HL-60 (cell line): ENCODE data around the gene FRAS1.
"Not testable (repeated sequence)": the region's sequence is repeated elsewhere in the genome, so short reads cannot be mapped to it uniquely, and the experiment has no call there.

ENCODE experiments used
- DNase-seq, 2 experiments: peaks; one replicate each; pipeline ENCODE4 v3.0.0-alpha.2; 2010 to 2020; ENCODE audit warnings: low read depth in 1 of 2, low spot score in 1 of 2
- H3K27ac ChIP-seq: fragments of 250-450 bp; sonication (Bioruptor Pico); replicated peaks from 2 replicates; pipeline ENCODE4 v1.5.1; 2020; ENCODE audit warnings: mild to moderate bottlenecking, moderate library complexity
- H3K27me3 ChIP-seq: fragments of 250-450 bp; sonication (Bioruptor Pico); 2 replicates; pipeline ENCODE4 v1.5.1; 2021; ENCODE audit warnings: mild to moderate bottlenecking, moderate library complexity; ENCODE audit not compliant: insufficient read depth, poor library complexity, severe bottlenecking
- H3K4me3 ChIP-seq: replicated peaks from 2 replicates; pipeline ENCODE4 v1.5.1; 2011; ENCODE audit warnings: mild to moderate bottlenecking, control low read depth, low read length; ENCODE audit not compliant: insufficient read depth
- GABPA ChIP-seq: IDR thresholded peaks from 2 replicates; pipeline ENCODE4 v1.6.1; 2012; ENCODE audit warnings: low read depth
- POLR2AphosphoS5 ChIP-seq: IDR thresholded peaks from 2 replicates; pipeline ENCODE4 v1.6.1; 2012; ENCODE audit warnings: low read depth
- SPI1 ChIP-seq: IDR thresholded peaks from 2 replicates; pipeline ENCODE4 v1.6.1; 2012; ENCODE audit warnings: low read depth, mild to moderate bottlenecking, borderline replicate concordance
- TF ChIP-seq, protein P1 (sequence below): IDR thresholded peaks from 2 replicates; pipeline ENCODE4 v1.6.1; 2012; ENCODE audit warnings: low read depth; ENCODE audit not compliant: insufficient replicate concordance
- TF ChIP-seq, protein P2 (sequence below): IDR thresholded peaks from one replicate; pipeline ENCODE4 v1.5.1; 2011; ENCODE audit warnings: low read length, control low read depth, inconsistent platforms; ENCODE audit not compliant: insufficient read depth

Gene FRAS1

DNA sequence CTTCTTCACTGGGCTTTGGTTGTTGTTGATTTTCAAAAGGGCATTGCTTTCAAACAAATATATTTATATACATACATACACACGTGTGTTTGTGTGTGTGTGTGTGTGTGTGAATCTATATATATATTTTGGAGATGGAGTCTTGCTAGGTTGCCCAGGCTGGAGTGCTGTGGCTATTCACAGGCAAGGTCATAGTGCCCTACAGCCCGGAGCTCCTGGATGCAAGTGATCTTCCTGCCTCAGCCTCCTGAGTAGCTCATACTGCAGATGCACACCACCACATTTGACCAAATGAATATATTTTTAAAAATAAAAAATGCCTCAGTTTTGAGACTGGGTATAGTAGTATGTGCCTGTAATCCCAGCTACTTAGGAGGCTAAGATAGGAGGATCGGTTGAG lies 34.4 kb downstream of the FRAS1 start:
- H3K27me3 ChIP-seq, result peaks cover 2% of the 10 kb centered on the region
- no peak for DNase-seq
- no peak overlapping the region for H3K4me3 ChIP-seq
- no peak for TF ChIP-seq POLR2AphosphoS5
- TF ChIP-seq SPI1, result no peak
- no peak for TF ChIP-seq GABPA
- TF ChIP-seq, protein P1, sequence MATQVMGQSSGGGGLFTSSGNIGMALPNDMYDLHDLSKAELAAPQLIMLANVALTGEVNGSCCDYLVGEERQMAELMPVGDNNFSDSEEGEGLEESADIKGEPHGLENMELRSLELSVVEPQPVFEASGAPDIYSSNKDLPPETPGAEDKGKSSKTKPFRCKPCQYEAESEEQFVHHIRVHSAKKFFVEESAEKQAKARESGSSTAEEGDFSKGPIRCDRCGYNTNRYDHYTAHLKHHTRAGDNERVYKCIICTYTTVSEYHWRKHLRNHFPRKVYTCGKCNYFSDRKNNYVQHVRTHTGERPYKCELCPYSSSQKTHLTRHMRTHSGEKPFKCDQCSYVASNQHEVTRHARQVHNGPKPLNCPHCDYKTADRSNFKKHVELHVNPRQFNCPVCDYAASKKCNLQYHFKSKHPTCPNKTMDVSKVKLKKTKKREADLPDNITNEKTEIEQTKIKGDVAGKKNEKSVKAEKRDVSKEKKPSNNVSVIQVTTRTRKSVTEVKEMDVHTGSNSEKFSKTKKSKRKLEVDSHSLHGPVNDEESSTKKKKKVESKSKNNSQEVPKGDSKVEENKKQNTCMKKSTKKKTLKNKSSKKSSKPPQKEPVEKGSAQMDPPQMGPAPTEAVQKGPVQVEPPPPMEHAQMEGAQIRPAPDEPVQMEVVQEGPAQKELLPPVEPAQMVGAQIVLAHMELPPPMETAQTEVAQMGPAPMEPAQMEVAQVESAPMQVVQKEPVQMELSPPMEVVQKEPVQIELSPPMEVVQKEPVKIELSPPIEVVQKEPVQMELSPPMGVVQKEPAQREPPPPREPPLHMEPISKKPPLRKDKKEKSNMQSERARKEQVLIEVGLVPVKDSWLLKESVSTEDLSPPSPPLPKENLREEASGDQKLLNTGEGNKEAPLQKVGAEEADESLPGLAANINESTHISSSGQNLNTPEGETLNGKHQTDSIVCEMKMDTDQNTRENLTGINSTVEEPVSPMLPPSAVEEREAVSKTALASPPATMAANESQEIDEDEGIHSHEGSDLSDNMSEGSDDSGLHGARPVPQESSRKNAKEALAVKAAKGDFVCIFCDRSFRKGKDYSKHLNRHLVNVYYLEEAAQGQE, result no peak
- TF ChIP-seq, protein P2, sequence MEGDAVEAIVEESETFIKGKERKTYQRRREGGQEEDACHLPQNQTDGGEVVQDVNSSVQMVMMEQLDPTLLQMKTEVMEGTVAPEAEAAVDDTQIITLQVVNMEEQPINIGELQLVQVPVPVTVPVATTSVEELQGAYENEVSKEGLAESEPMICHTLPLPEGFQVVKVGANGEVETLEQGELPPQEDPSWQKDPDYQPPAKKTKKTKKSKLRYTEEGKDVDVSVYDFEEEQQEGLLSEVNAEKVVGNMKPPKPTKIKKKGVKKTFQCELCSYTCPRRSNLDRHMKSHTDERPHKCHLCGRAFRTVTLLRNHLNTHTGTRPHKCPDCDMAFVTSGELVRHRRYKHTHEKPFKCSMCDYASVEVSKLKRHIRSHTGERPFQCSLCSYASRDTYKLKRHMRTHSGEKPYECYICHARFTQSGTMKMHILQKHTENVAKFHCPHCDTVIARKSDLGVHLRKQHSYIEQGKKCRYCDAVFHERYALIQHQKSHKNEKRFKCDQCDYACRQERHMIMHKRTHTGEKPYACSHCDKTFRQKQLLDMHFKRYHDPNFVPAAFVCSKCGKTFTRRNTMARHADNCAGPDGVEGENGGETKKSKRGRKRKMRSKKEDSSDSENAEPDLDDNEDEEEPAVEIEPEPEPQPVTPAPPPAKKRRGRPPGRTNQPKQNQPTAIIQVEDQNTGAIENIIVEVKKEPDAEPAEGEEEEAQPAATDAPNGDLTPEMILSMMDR, result no peak
- no peak overlapping the region for H3K27ac ChIP-seq

DNA sequence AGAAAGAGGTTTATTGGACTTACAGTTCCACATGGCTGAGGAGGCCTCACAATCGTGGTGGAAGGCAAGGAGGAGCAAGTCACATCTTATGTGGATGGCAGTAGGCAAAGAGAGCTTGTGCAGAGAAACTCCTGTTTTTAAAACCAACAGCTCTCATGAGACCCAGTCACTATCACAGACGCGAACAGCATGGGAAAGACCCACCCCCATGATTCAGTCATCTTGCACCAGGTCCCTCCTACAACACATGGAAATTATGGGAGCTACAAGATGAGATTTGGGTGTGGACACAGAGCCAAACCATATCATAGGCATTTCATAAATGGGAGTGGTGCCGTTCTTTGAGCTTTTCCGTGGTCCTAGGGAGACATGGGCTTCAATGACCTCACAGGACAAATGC lies 35.2 kb downstream of the FRAS1 start:
- H3K27me3 ChIP-seq, H3K4me3 ChIP-seq, H3K27ac ChIP-seq, DNase-seq: not testable (repeated sequence)

DNA sequence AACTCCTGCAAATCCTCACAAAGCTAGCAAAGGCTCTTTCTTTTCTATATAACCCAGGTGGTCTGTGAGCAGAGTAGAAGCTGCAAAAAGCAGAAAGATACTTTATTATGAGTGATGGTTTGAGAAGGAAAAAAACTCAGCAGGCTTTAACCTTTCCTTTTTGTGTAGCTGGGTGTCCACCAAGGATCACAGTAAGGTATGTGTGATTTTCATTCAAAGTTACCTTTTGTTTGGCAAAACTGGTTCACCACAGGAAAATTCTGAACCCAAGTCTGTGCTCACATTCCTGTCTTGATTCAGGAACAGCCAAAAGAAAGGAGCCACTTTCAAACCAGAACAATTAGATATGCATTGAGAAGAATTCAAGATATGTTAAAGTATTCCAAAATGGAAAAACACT lies 35.7 kb downstream of the FRAS1 start:
- TF ChIP-seq GABPA (no peak), POLR2AphosphoS5 (no peak), SPI1 (no peak)
- TF ChIP-seq, protein P1, result no peak
- TF ChIP-seq, protein P2, result no peak
- Histone ChIP-seq H3K27ac (no peak overlapping the region), H3K4me3 (no peak overlapping the region), H3K27me3 (peaks cover 2% of the 10 kb centered on the region)
- DNase-seq, result no peak

DNA sequence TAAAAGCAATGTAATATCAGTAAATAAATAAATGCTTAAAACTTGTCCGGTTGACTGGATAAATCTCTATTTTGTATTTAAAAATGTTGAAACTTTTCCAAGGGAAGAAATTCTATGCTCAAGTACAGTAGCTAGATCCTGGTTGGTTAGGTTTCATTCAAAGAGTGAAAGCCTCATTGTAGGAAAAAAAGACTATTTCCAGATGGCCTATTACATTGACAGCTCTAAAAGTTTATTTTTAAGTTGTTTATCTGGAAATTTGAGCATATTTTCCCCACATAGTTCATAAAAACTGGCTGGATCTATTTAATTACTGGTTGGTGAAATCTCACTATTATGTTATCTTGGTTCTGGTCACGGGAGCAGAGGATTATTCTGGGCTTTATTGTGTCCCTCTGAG lies 38.0 kb downstream of the FRAS1 start:
- Histone ChIP-seq H3K4me3 (no peak overlapping the region), H3K27me3 (no peaks in the 10 kb centered on the region), H3K27ac (no peak overlapping the region)
- DNase-seq, result no peak
- TF ChIP-seq, protein P1, result no peak
- TF ChIP-seq POLR2AphosphoS5, result no peak
- no peak for TF ChIP-seq SPI1
- TF ChIP-seq GABPA, result no peak
- TF ChIP-seq, protein P2, result no peak
